ENCODE data around the gene NOX5.

DNA sequence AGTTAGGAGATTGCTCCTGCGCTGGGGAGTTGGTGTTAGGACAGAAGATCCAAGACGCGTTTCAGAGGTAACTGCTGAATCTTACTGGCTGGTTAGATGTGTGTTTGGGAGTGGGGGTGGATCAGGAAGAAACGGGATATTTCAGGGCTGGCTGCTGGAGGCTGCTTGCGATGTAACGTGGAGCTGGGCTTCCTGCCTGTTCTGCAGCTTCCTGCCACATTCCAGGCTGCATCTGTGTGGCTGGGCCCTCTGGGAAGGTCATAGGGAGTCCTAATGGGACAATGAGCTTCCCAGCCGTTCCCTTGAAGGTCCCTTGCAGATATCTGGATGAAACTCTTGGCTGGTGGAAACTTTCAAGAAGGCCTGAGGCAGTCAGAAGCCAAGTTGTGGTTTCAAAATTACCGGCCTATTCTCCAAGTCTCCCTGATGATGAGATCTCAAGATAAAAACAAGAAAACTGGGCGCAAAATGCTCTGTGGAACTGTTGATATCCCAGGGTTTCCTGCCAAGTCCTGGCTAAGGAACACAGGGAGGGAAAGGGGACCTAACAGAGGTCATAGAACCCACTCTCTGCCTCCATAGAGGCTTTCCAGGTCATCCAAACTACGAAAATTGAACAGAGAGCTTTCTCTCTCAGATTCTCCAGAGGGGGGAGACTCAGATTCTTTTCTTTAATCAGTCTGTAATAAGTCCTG lies 67.0 kb downstream of the NOX5 start:
- TF ChIP-seq, protein P1, sequence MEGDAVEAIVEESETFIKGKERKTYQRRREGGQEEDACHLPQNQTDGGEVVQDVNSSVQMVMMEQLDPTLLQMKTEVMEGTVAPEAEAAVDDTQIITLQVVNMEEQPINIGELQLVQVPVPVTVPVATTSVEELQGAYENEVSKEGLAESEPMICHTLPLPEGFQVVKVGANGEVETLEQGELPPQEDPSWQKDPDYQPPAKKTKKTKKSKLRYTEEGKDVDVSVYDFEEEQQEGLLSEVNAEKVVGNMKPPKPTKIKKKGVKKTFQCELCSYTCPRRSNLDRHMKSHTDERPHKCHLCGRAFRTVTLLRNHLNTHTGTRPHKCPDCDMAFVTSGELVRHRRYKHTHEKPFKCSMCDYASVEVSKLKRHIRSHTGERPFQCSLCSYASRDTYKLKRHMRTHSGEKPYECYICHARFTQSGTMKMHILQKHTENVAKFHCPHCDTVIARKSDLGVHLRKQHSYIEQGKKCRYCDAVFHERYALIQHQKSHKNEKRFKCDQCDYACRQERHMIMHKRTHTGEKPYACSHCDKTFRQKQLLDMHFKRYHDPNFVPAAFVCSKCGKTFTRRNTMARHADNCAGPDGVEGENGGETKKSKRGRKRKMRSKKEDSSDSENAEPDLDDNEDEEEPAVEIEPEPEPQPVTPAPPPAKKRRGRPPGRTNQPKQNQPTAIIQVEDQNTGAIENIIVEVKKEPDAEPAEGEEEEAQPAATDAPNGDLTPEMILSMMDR (IDR thresholded peaks at IDR 0.05 in 2 of 3, conservative IDR thresholded peaks at IDR 0.05 in 1 of 3; ENCODE audit: control insufficient read depth in 2 of 3, extremely low read depth in 1 of 3, insufficient read depth in 1 of 3, low read depth in 3 of 3, low read length in 3 of 3) = no peak
- TF ChIP-seq, protein P2, sequence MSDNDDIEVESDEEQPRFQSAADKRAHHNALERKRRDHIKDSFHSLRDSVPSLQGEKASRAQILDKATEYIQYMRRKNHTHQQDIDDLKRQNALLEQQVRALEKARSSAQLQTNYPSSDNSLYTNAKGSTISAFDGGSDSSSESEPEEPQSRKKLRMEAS (IDR thresholded peaks at IDR 0.05; ENCODE audit: low read depth, low read length) = no peak
- TF ChIP-seq RELA (IDR thresholded peaks at IDR 0.05; ENCODE audit: borderline replicate concordance, partially characterized antibody) = no peak
- TF ChIP-seq EGR1 (IDR thresholded peaks at IDR 0.05; ENCODE audit: borderline replicate concordance in 1 of 2, low read depth in 2 of 2, low read length in 2 of 2) = no peak
- TF ChIP-seq POLR2A (IDR thresholded peaks at IDR 0.05; ENCODE audit: low read depth, low read length) = no peak
- TF ChIP-seq, protein P3, sequence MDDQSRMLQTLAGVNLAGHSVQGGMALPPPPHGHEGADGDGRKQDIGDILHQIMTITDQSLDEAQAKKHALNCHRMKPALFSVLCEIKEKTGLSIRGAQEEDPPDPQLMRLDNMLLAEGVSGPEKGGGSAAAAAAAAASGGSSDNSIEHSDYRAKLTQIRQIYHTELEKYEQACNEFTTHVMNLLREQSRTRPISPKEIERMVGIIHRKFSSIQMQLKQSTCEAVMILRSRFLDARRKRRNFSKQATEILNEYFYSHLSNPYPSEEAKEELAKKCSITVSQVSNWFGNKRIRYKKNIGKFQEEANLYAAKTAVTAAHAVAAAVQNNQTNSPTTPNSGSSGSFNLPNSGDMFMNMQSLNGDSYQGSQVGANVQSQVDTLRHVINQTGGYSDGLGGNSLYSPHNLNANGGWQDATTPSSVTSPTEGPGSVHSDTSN (IDR thresholded peaks at IDR 0.05; ENCODE audit: insufficient replicate concordance, low read depth, low read length) = no peak
- no peak for TF ChIP-seq SP1 (IDR thresholded peaks at IDR 0.05; ENCODE audit: low read depth, low read length)
- TF ChIP-seq EZH2 (IDR thresholded peaks at IDR 0.05; ENCODE audit: borderline replicate concordance, control insufficient read depth, low read depth, low read length) = no peak
- TF ChIP-seq EP300 (IDR thresholded peaks at IDR 0.05; ENCODE audit: borderline replicate concordance in 1 of 2, control insufficient read depth in 1 of 2, low read depth in 2 of 2, low read length in 2 of 2) = no peak
- TF ChIP-seq ZZZ3 (IDR thresholded peaks at IDR 0.05; ENCODE audit: control insufficient read depth, insufficient read length, low read depth) = no peak
- TF ChIP-seq CEBPB (IDR thresholded peaks at IDR 0.05; ENCODE audit: borderline replicate concordance in 1 of 2, low read depth in 2 of 2, low read length in 2 of 2) = no peak
- no peak for TF ChIP-seq POLR2AphosphoS5 (IDR thresholded peaks at IDR 0.05; ENCODE audit: low read length)
- TF ChIP-seq ZNF207 (IDR thresholded peaks at IDR 0.05; ENCODE audit: borderline replicate concordance) = no peak
